ENCODE results near the gene BCAR3. TPM values are rescaled to one million over a fixed set of nuclear protein-coding genes. Genes with fewer than 3 reads are reported as not detected.

BCAR3 gene
- total and polyA plus RNA-seq, 7 experiments from 2014 or later: 0.22 to 1.7 (median 0.84) TPM

GRCh38 chr1:93649231-93649630 lies 32.4 kb downstream of the BCAR3 start:
- intact Hi-C loops (cut with micrococcal nuclease): no loop called here
- no peaks in the 10 kb centered on the region for H3K27me3 ChIP-seq (ENCODE audit: control insufficient read depth in 2 of 2, insufficient read depth in 2 of 2, low read length in 2 of 2)
- POLR2A ChIA-PET: no interaction called here
- H3K27ac ChIP-seq (ENCODE audit: low read depth, low read length): no peak overlapping the region
- H3K36me3 Mint-ChIP-seq: no peaks in the 10 kb centered on the region
- H3K9me3 ChIP-seq (ENCODE audit: control insufficient read depth in 2 of 3, low read length in 3 of 3): no peaks in the 10 kb centered on the region
- H3K36me3 ChIP-seq (ENCODE audit: control insufficient read depth in 2 of 3, insufficient read depth in 3 of 3, low read length in 3 of 3): no peaks in the 10 kb centered on the region
- ATAC-seq (no peak), DNase-seq (no peak)
- H3K4me3 Mint-ChIP-seq: no peak overlapping the region
- H3K27ac Mint-ChIP-seq: no peak overlapping the region
- no peak overlapping the region for H3K4me3 ChIP-seq (ENCODE audit: low read length)
- peaks cover 0 to 25% (median 0%) of the 10 kb centered on the region in 5 donors for H3K27me3 Mint-ChIP-seq
- no peaks in the 10 kb centered on the region for H3K4me1 ChIP-seq (ENCODE audit: control insufficient read depth in 2 of 2, insufficient read depth in 2 of 2, low read length in 2 of 2)
- no peaks in the 10 kb centered on the region for H3K9me3 Mint-ChIP-seq
- CTCF ChIA-PET: no interaction called here
- H3K4me1 Mint-ChIP-seq: peaks cover 0 to under 1% (median 0%) of the 10 kb centered on the region in 7 donors

GRCh38 chr1:93648656-93649055 lies 33.0 kb downstream of the BCAR3 start:
- no peak overlapping the region for H3K27ac ChIP-seq (ENCODE audit: low read depth, low read length)
- Mint-ChIP-seq H3K27ac (no peak overlapping the region), H3K4me3 (no peak overlapping the region), H3K36me3 (no peaks in the 10 kb centered on the region), H3K27me3 (peaks cover 0 to 22% (median 0%) of the 10 kb centered on the region in 5 donors), H3K4me1 (peaks cover 0 to 6% (median 5%) of the 10 kb centered on the region in 7 donors), H3K9me3 (no peaks in the 10 kb centered on the region)
- CTCF ChIA-PET: no interaction called here
- intact Hi-C loops (cut with micrococcal nuclease): no loop called here
- DNase-seq (no peak), ATAC-seq (no peak)
- no peak overlapping the region for H3K4me3 ChIP-seq (ENCODE audit: low read length)
- H3K27me3 ChIP-seq (ENCODE audit: control insufficient read depth in 2 of 2, insufficient read depth in 2 of 2, low read length in 2 of 2): no peaks in the 10 kb centered on the region
- H3K4me1 ChIP-seq (ENCODE audit: control insufficient read depth in 2 of 2, insufficient read depth in 2 of 2, low read length in 2 of 2): no peaks in the 10 kb centered on the region
- H3K9me3 ChIP-seq (ENCODE audit: control insufficient read depth in 2 of 3, low read length in 3 of 3): no peaks in the 10 kb centered on the region
- POLR2A ChIA-PET: no interaction called here
- H3K36me3 ChIP-seq (ENCODE audit: control insufficient read depth in 2 of 3, insufficient read depth in 3 of 3, low read length in 3 of 3): no peaks in the 10 kb centered on the region

GRCh38 chr1:93641527-93641926 lies 40.1 kb downstream of the BCAR3 start:
- Mint-ChIP-seq H3K27ac (no peak overlapping the region), H3K9me3 (no peaks in the 10 kb centered on the region), H3K27me3 (peaks cover 0 to 3% (median 0%) of the 10 kb centered on the region in 5 donors), H3K4me1 (peaks cover 0 to 9% (median 7%) of the 10 kb centered on the region in 7 donors), H3K36me3 (no peaks in the 10 kb centered on the region), H3K4me3 (no peak overlapping the region)
- Histone ChIP-seq H3K27ac (ENCODE audit: low read depth, low read length) (no peak overlapping the region), H3K27me3 (ENCODE audit: control insufficient read depth in 2 of 2, insufficient read depth in 2 of 2, low read length in 2 of 2) (no peaks in the 10 kb centered on the region), H3K9me3 (ENCODE audit: control insufficient read depth in 2 of 3, low read length in 3 of 3) (no peaks in the 10 kb centered on the region), H3K4me1 (ENCODE audit: control insufficient read depth in 2 of 2, insufficient read depth in 2 of 2, low read length in 2 of 2) (no peaks in the 10 kb centered on the region), H3K4me3 (ENCODE audit: low read length) (no peak overlapping the region), H3K36me3 (ENCODE audit: control insufficient read depth in 2 of 3, insufficient read depth in 3 of 3, low read length in 3 of 3) (no peaks in the 10 kb centered on the region)
- DNase-seq (no peak), ATAC-seq (no peak)
- intact Hi-C loops (cut with micrococcal nuclease): no loop called here
- ChIA-PET POLR2A (no interaction called here), CTCF (interaction anchor here (0.6 to 1.3 kb wide), 2 partner anchors 12 to 18 kb away, joined by 3 read pairs; no protein-coding TSS in a partner anchor)

- Mint-ChIP-seq H3K36me3 (no peaks in the 10 kb centered on the region), H3K9me3 (no peaks in the 10 kb centered on the region), H3K27ac (no peak overlapping the region), H3K27me3 (peaks cover 0 to 3% (median 0%) of the 10 kb centered on the region in 5 donors), H3K4me3 (no peak overlapping the region), H3K4me1 (peaks cover 0 to 9% (median 7%) of the 10 kb centered on the region in 7 donors)
- H3K9me3 ChIP-seq (ENCODE audit: control insufficient read depth in 2 of 3, low read length in 3 of 3): no peaks in the 10 kb centered on the region
- no peaks in the 10 kb centered on the region for H3K36me3 ChIP-seq (ENCODE audit: control insufficient read depth in 2 of 3, insufficient read depth in 3 of 3, low read length in 3 of 3)
- H3K4me1 ChIP-seq (ENCODE audit: control insufficient read depth in 2 of 2, insufficient read depth in 2 of 2, low read length in 2 of 2): no peaks in the 10 kb centered on the region
- no peak overlapping the region for H3K4me3 ChIP-seq (ENCODE audit: low read length)
- ATAC-seq (no peak), DNase-seq (no peak)
- H3K27me3 ChIP-seq (ENCODE audit: control insufficient read depth in 2 of 2, insufficient read depth in 2 of 2, low read length in 2 of 2): no peaks in the 10 kb centered on the region
- H3K27ac ChIP-seq (ENCODE audit: low read depth, low read length): no peak overlapping the region
- ChIA-PET POLR2A (no interaction called here), CTCF (no interaction called here)
- intact Hi-C loops (cut with micrococcal nuclease): no loop called here
Observed at GRCh38 chr1:93640656-93641440, 40.8 kb downstream of the BCAR3 start.

GRCh38 chr1:93638981-93639380 lies 42.7 kb downstream of the BCAR3 start:
- intact Hi-C loops (cut with micrococcal nuclease): no loop called here
- ChIA-PET CTCF (interaction anchor here (0.6 kb wide), 1 partner anchor 224 kb away, joined by 3 read pairs; no protein-coding TSS in a partner anchor), POLR2A (no interaction called here)
- no peak overlapping the region for H3K4me3 ChIP-seq (ENCODE audit: low read length)
- no peaks in the 10 kb centered on the region for H3K27me3 ChIP-seq (ENCODE audit: control insufficient read depth in 2 of 2, insufficient read depth in 2 of 2, low read length in 2 of 2)
- peaks cover 0 to 3% (median 0%) of the 10 kb centered on the region in 11 donors for H3K9me3 Mint-ChIP-seq
- H3K4me1 ChIP-seq (ENCODE audit: control insufficient read depth in 2 of 2, insufficient read depth in 2 of 2, low read length in 2 of 2): no peaks in the 10 kb centered on the region
- H3K9me3 ChIP-seq (ENCODE audit: control insufficient read depth in 2 of 3, low read length in 3 of 3): no peaks in the 10 kb centered on the region
- no peaks in the 10 kb centered on the region for H3K36me3 ChIP-seq (ENCODE audit: control insufficient read depth in 2 of 3, insufficient read depth in 3 of 3, low read length in 3 of 3)
- H3K27ac ChIP-seq (ENCODE audit: low read depth, low read length): no peak overlapping the region
- no peaks in the 10 kb centered on the region for H3K27me3 Mint-ChIP-seq
- H3K4me1 Mint-ChIP-seq: peaks cover 0 to 6% (median 4%) of the 10 kb centered on the region in 7 donors
- no peak overlapping the region for H3K27ac Mint-ChIP-seq
- no peak for DNase-seq
- H3K36me3 Mint-ChIP-seq: no peaks in the 10 kb centered on the region
- no peak overlapping the region for H3K4me3 Mint-ChIP-seq
- no peak for ATAC-seq

GRCh38 chr1:93638307-93638847 lies 43.3 kb downstream of the BCAR3 start:
- CTCF ChIA-PET: interaction anchor here (0.6 kb wide), 1 partner anchor 225 kb away, joined by 3 read pairs; no protein-coding TSS in a partner anchor
- no peaks in the 10 kb centered on the region for H3K27me3 ChIP-seq (ENCODE audit: control insufficient read depth in 2 of 2, insufficient read depth in 2 of 2, low read length in 2 of 2)
- no peaks in the 10 kb centered on the region for H3K4me1 ChIP-seq (ENCODE audit: control insufficient read depth in 2 of 2, insufficient read depth in 2 of 2, low read length in 2 of 2)
- POLR2A ChIA-PET: no interaction called here
- Mint-ChIP-seq H3K36me3 (no peaks in the 10 kb centered on the region), H3K27me3 (no peaks in the 10 kb centered on the region), H3K4me3 (no peak overlapping the region), H3K27ac (no peak overlapping the region), H3K9me3 (peaks cover 0 to 3% (median 0%) of the 10 kb centered on the region in 11 donors), H3K4me1 (peaks cover 0 to under 1% (median 0%) of the 10 kb centered on the region in 7 donors)
- H3K27ac ChIP-seq (ENCODE audit: low read depth, low read length): no peak overlapping the region
- intact Hi-C loops (cut with micrococcal nuclease): no loop called here
- H3K4me3 ChIP-seq (ENCODE audit: low read length): no peak overlapping the region
- H3K9me3 ChIP-seq (ENCODE audit: control insufficient read depth in 2 of 3, low read length in 3 of 3): no peaks in the 10 kb centered on the region
- ATAC-seq: no peak
- DNase-seq: no peak
- H3K36me3 ChIP-seq (ENCODE audit: control insufficient read depth in 2 of 3, insufficient read depth in 3 of 3, low read length in 3 of 3): no peaks in the 10 kb centered on the region

Measured in naive thymus-derived CD4-positive, alpha-beta T cell (primary cell).